ENCODE measurements around the gene KIF26A.

GRCh38 chr14:104107611-104108569 is 30.5 kb upstream of the KIF26A start:
- no peak for TF ChIP-seq CEBPB (IDR thresholded peaks at IDR 0.05)
- peak; percentile 9; the same call in 1 of the 2 replicates for TF ChIP-seq USF1 (IDR thresholded peaks at IDR 0.05)
- no peak for TF ChIP-seq TAF1 (IDR thresholded peaks at IDR 0.05; ENCODE audit: low read depth)
- no peak for TF ChIP-seq EP300 (IDR thresholded peaks at IDR 0.05; ENCODE audit: borderline replicate concordance)
- no peak for TF ChIP-seq EGR1 (IDR thresholded peaks at IDR 0.05)
- no peak for TF ChIP-seq YY1 (IDR thresholded peaks at IDR 0.05; ENCODE audit: low read depth)
- no peak for TF ChIP-seq CREB1 (IDR thresholded peaks at IDR 0.05; ENCODE audit: low read depth)
- no peak for TF ChIP-seq RAD21 (IDR thresholded peaks at IDR 0.05; ENCODE audit: low read depth)
- no peak for TF ChIP-seq REST (IDR thresholded peaks at IDR 0.05; ENCODE audit: low read depth)
- no peak for TF ChIP-seq TEAD4 (IDR thresholded peaks at IDR 0.05)
- no peak for TF ChIP-seq MAX (IDR thresholded peaks at IDR 0.05)
- TF ChIP-seq FOXM1 (IDR thresholded peaks at IDR 0.05; ENCODE audit: borderline replicate concordance, low read depth), result no peak

Data from Ishikawa (cell line).